ENCODE data around the gene UNC45A. TPM values are rescaled to one million over a fixed set of nuclear protein-coding genes. Genes with fewer than 3 reads are reported as not detected.
A peak's percentile ranks its signal among the peaks of the same experiment; 100 is the strongest.

The UNC45A gene
- total RNA-seq, 1 donor from 2014 or later, result 50.1 TPM

GRCh38 chr15:90902840-90903732 is 32.0 kb upstream of the UNC45A start, which contains the start of gene MAN2A2:
MAN2A2 (plus strand) TSS chr15:90903302; CDS start chr15:90904208, 906 bp downstream.
- TF ChIP-seq CTCF (IDR thresholded peaks at IDR 0.05; ENCODE audit: insufficient read depth, low read length, poor library complexity, severe bottlenecking), result no peak
- peaks cover 5% of the 10 kb centered on the region for H3K36me3 ChIP-seq (ENCODE audit: control insufficient read depth, insufficient read depth, low read length)
- H3K27me3 ChIP-seq (ENCODE audit: control insufficient read depth, insufficient read depth, low read length), result no peaks in the 10 kb centered on the region
- DNase-seq (ENCODE audit: low read depth), result no peak
- peak within 1 kb of the TSS; percentile 75 for H3K4me3 ChIP-seq (ENCODE audit: low read depth, low read length)

GRCh38 chr15:90903733-90904536 is 31.1 kb upstream of the UNC45A start:
- H3K4me3 ChIP-seq (ENCODE audit: low read depth, low read length), result peak overlapping the region; percentile 75
- no peak for DNase-seq (ENCODE audit: low read depth)
- peaks cover 5% of the 10 kb centered on the region for H3K36me3 ChIP-seq (ENCODE audit: control insufficient read depth, insufficient read depth, low read length)
- no peaks in the 10 kb centered on the region for H3K27me3 ChIP-seq (ENCODE audit: control insufficient read depth, insufficient read depth, low read length)
- TF ChIP-seq CTCF (IDR thresholded peaks at IDR 0.05; ENCODE audit: insufficient read depth, low read length, poor library complexity, severe bottlenecking), result peak; percentile 30

GRCh38 chr15:90904746-90905145 is 30.3 kb upstream of the UNC45A start:
- H3K27me3 ChIP-seq (ENCODE audit: control insufficient read depth, insufficient read depth, low read length), result no peaks in the 10 kb centered on the region
- TF ChIP-seq CTCF (IDR thresholded peaks at IDR 0.05; ENCODE audit: insufficient read depth, low read length, poor library complexity, severe bottlenecking), result no peak
- no peak overlapping the region for H3K4me3 ChIP-seq (ENCODE audit: low read depth, low read length)
- DNase-seq (ENCODE audit: low read depth), result no peak
- H3K36me3 ChIP-seq (ENCODE audit: control insufficient read depth, insufficient read depth, low read length), result peaks cover 5% of the 10 kb centered on the region

- Histone ChIP-seq H3K4me3 (ENCODE audit: low read depth, low read length) (no peak overlapping the region), H3K27me3 (ENCODE audit: control insufficient read depth, insufficient read depth, low read length) (no peaks in the 10 kb centered on the region), H3K36me3 (ENCODE audit: control insufficient read depth, insufficient read depth, low read length) (peaks cover 5% of the 10 kb centered on the region)
- no peak for DNase-seq (ENCODE audit: low read depth)
- no peak for TF ChIP-seq CTCF (IDR thresholded peaks at IDR 0.05; ENCODE audit: insufficient read depth, low read length, poor library complexity, severe bottlenecking)
Measured at GRCh38 chr15:90905306-90906180, 29.5 kb upstream of the UNC45A start.

- no peak for DNase-seq (ENCODE audit: low read depth)
- Histone ChIP-seq H3K4me3 (ENCODE audit: low read depth, low read length) (no peak overlapping the region), H3K27me3 (ENCODE audit: control insufficient read depth, insufficient read depth, low read length) (no peaks in the 10 kb centered on the region), H3K36me3 (ENCODE audit: control insufficient read depth, insufficient read depth, low read length) (peaks cover 5% of the 10 kb centered on the region)
- no peak for TF ChIP-seq CTCF (IDR thresholded peaks at IDR 0.05; ENCODE audit: insufficient read depth, low read length, poor library complexity, severe bottlenecking)
Measured at GRCh38 chr15:90906181-90906849, 28.8 kb upstream of the UNC45A start.
